GM20000 (cell line): ENCODE results near the gene ZNF652.

Source experiments
- DNase-seq: peaks from one replicate; pipeline ENCODE4 v3.0.0; 2012; ENCODE audit warnings: low spot score
- TF ChIP-seq, protein P1 (sequence below): IDR thresholded peaks from 2 replicates; pipeline ENCODE4 v1.5.1; 2012; ENCODE audit warnings: mild to moderate bottlenecking, control low read depth; ENCODE audit errors: extremely low read depth, missing control alignments

The ZNF652 gene

GRCh38 chr17:49363251-49363650 lies 1.2 kb upstream of the ZNF652 start:
- no peak for DNase-seq
- TF ChIP-seq, protein P1, sequence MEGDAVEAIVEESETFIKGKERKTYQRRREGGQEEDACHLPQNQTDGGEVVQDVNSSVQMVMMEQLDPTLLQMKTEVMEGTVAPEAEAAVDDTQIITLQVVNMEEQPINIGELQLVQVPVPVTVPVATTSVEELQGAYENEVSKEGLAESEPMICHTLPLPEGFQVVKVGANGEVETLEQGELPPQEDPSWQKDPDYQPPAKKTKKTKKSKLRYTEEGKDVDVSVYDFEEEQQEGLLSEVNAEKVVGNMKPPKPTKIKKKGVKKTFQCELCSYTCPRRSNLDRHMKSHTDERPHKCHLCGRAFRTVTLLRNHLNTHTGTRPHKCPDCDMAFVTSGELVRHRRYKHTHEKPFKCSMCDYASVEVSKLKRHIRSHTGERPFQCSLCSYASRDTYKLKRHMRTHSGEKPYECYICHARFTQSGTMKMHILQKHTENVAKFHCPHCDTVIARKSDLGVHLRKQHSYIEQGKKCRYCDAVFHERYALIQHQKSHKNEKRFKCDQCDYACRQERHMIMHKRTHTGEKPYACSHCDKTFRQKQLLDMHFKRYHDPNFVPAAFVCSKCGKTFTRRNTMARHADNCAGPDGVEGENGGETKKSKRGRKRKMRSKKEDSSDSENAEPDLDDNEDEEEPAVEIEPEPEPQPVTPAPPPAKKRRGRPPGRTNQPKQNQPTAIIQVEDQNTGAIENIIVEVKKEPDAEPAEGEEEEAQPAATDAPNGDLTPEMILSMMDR = no peak

GRCh38 chr17:49362723-49363117 lies 670 bp upstream of the ZNF652 start:
- TF ChIP-seq, protein P1 = no peak
- no peak for DNase-seq

DNA sequence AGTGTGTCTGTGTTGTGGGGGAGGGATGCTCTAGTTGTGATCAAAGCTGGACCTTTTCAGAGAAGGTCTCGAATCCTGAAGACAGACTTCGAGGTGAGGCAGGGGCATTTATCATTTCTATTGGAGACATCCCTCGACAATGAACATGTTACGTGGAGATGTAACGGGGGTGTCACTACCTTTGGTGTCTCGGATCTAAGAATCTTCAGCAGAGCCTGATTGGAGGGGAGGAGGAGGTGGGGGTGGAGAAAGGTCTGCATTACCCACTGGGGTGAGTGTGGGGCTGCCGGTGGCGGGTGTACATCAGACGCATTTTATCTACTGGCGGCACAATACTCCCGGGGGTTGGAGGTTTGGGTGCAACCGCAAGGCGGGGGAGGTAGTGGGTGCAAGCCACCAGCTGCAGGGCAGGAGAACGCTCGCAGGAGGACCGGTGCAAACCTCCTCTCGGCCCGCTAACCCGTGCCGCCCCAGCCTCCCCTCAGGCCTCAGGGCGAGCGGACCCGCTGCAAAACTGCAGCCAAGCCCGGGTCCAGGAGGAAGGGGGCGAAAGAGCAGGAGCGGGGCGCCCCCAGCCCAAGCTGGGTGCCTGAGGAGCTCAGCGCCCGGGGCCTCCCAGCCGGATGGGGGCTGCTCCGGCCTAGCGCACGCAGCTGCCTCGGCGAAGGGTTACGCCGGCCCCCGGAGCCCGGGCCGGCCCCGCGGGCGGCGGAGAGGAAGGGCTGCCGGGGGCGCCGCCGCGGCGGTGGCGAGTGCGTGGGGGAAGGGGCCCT lies 735 bp downstream of the ZNF652 start:
- TF ChIP-seq, protein P1 = no peak
- peak; percentile 69 for DNase-seq

- TF ChIP-seq, protein P1 = no peak
- no peak for DNase-seq
Observed at GRCh38 chr17:49360796-49361128, 1.3 kb downstream of the ZNF652 start.

DNA sequence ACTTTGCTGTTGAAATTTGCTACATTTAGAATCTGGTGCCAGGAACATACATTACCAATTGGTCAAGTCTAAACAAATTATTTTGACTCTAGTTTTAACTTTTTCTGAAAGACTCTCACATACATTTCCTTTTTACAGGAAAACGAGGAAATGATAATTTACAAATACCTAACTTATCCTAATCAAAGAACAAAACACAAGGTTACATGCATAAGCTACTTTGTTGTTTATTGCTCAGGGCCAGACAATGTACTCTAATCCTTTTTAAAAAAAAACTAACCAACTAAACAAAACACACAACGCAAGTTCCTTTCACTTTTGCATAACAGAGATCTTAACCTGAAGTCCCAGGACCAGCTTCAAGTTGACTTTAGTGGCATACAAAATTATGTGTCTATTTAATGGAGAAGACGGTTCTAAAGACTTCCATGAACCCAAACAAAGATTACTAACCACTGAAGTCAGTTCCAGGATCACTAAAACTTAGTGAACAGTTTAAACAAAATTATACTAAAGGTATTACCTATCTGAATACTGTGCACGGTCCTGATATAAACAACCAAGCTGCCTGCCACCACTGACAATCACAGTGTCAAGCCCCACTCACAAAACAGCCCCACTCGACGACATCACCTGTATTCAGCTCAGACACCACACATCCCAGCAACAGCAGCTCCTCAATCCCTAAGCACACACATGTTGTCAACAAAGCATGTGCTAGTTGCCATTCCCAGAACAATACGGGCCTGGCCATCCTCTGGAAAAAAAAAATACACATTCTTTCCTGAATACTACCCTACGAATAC lies 1.9 kb downstream of the ZNF652 start:
- TF ChIP-seq, protein P1 = no peak
- no peak for DNase-seq

- DNase-seq = peak; percentile 34
- TF ChIP-seq, protein P1 = no peak
Observed at GRCh38 chr17:49358641-49359247, 3.3 kb downstream of the ZNF652 start.

DNA sequence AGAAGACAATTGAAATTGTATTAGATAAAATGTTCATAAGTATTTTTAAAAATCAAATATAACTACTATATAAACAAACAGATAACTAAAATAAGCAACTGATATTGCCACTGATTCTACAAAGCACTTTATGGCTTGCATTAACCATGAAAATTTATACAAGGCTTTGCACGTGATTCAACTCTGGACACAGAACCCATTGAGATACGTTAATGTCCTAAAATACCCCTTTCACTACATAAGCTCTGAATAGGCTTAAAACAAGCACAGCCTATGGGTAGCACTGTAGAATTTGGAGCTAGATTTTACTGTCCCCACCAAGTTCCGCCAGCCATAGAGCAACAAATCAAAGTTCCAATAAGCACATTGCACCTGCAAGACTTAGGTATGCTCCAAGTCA lies 4.5 kb downstream of the ZNF652 start:
- no peak for DNase-seq
- TF ChIP-seq, protein P1 = no peak
